SH-SY5Y (cell line): ENCODE results near the gene ATG7.

Experiments
- GATA2 ChIP-seq: IDR thresholded peaks from 2 replicates; pipeline ENCODE4 v1.6.1; 2011; ENCODE audit warnings: mild to moderate bottlenecking, low read depth, low read length
- GATA3 ChIP-seq: IDR thresholded peaks from 2 replicates; pipeline ENCODE4 v1.6.1; 2011; ENCODE audit warnings: low read depth, mild to moderate bottlenecking, low read length, moderate library complexity

Gene ATG7

DNA sequence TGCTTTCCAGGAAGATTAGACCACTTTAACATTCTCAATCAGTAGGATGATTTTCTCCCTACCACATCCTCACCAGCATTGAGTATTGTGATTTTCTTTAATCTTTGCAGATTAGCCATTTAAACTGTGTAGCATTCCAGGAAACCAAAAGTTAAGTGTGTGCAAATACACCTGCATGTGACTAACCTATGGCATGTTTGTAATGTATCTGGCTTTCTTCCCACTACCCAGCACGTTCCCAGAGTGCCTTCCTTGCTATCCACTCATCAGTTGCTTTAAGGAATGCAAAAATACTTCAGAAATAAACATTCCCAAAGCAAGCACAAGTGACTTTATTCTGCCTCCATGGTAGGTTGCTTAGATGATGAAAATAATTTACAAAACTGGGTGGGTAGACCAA, 74.2 kb downstream of the ATG7 start:
- TF ChIP-seq GATA2, result no peak
- TF ChIP-seq GATA3, result no peak

DNA sequence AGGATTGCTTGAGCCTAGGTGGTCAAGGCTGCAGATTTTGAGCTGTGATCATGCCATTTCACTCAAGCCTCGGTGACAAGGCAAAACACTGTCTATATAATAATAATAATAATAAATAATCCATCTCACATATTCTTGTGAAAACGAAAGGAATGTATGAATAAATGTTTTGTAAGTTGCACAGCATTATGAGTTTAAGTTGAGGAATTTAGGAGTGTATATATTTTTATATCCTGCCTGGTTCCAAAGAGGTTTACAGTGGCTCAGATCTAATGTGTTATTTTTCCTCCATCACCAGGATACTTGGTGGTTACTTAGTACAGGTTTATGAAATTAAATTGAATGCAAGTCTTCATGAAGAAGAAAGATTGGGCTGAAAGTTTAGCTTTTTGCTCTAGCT, 77.2 kb downstream of the ATG7 start:
- TF ChIP-seq GATA3 (no peak), GATA2 (no peak)

DNA sequence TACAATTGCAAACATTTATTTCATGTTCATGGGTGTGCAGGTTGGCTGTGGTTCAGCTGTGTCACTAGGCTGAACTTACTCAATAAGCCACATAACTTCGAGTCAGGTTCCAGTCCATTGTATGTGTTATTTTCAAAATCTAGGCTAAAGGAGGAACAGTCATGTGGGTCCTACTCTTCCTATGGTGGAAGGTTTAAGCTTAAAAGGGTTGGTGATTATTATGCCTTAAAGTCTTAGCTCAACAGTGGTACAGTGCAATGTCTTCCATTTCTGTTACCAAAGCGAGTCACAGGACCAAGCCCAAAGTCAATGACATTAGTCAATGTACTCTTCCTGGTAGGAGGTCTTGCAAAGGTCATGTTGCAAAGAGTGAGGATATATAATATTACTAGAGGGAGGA, 78.2 kb downstream of the ATG7 start:
- TF ChIP-seq GATA2, result no peak
- TF ChIP-seq GATA3, result no peak

DNA sequence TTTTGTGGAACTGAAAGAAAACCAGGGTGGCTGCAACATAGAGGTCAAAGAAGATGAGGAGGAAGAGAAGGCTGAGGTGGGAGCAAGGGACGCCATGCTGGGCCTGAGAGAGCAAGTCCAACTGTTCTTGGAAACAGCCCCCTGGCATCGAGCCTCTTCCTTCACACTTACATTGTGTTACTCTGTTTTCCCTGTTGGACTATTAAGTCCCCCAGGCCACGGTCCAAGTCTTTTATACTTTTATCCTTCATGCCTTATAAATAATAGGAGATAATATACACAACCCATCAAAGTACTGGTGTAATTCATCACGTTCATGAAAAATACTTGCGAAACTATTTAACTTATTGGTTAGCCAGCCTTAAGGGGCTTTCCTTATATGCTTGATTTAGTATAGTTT, 79.3 kb downstream of the ATG7 start:
- TF ChIP-seq GATA3, result no peak
- TF ChIP-seq GATA2, result no peak

DNA sequence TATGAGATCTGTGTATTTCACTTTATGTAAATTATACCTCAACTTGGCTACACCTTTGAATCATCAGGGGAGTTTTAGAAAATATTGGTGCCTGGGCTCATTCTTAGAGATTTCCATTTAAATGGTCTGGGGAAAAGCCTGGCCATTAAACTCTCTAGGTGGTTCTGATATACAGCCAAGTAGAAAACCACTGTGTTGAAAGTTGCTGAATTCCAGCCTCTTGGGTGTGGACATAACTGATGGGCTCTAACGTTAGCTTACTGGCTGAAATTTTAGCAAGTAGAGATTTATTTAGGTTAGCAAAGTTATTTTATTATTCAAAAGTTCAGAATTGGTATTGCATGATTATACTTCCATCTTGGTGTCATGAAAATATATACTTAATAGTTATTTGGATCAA, 84.1 kb downstream of the ATG7 start:
- TF ChIP-seq GATA2, result no peak
- TF ChIP-seq GATA3, result no peak

DNA sequence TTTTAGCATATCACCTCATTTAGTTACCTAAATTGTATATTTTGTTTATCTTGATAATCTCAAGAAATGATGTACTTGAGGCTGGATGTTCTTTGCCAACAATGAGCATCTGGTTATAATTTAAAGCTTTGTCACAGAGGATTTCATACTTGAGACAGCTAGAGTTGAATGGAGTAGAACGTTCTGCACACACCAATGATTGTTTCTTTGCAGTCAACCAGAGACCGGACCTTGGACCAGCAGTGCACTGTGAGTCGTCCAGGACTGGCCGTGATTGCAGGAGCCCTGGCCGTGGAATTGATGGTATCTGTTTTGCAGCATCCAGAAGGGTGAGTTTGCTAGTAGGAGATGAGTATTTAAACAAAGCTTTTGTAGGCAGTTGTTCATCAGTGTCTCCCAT, 90.4 kb downstream of the ATG7 start:
- TF ChIP-seq GATA3 (no peak), GATA2 (peak; percentile 61)

DNA sequence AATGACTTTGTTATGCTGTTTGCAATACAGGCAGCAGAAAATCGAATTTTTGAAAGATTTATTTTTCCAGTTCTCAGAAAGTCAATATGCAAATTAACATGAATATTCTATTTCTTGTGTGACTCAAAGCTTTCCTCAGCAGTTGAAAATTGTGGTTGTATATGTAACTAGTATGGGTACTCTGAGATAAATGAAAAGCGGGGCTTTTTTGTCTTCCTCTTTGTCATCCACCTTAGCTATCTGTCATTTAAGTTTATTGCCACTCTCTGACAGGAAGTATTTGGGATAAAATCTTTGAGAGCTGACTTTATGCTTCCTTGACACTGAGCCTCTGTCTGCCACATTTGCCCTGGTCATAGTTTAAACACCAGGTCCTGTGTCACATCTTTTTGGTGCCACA, 91.5 kb downstream of the ATG7 start:
- no peak for TF ChIP-seq GATA2
- TF ChIP-seq GATA3, result no peak

DNA sequence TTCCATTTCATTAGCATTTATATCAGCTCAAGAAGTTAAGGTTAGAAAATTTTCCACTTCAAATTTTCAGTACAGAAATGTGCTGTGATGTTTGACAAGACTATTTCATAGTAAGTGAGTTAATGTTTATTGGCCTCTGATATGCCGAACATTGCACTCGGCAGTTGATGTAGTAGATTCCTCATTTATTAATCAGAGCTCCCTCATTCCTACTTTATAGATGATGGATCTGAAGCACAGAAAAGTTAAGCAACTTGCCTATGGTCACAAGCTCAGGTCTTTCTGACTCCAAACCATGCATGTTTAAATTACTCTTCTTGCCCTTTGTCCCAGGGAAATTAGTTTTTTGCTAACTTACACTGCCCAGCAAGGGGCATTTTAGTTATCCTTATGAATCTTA, 92.0 kb downstream of the ATG7 start:
- no peak for TF ChIP-seq GATA2
- no peak for TF ChIP-seq GATA3

DNA sequence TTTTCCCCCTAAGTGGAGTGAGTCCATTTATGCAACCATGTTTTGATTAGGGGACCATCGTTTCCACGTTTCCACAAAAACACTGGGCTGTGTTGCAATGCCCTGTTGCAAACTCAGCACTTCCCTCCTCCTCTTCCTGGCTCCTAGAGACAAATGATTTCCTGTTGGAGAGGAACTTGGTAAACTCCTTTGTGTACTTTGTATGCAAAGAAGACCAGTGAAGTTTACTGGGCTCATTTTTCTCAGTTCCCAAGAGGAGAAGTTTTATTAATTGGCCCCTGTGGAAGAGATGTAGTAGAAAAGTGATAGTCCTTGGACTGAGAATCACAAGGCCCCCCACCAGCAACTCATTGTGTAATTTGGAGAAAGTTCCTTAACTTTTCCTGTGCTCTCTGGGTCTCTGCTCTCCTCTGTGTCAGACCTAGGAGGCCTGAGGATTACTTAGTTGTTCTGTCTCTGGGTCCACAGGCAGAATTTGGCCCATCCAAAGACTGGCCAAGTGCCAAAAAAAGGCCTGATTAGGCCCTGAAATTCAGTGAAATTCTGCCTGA, 95.0 kb downstream of the ATG7 start:
- TF ChIP-seq GATA2, result no peak
- no peak for TF ChIP-seq GATA3

DNA sequence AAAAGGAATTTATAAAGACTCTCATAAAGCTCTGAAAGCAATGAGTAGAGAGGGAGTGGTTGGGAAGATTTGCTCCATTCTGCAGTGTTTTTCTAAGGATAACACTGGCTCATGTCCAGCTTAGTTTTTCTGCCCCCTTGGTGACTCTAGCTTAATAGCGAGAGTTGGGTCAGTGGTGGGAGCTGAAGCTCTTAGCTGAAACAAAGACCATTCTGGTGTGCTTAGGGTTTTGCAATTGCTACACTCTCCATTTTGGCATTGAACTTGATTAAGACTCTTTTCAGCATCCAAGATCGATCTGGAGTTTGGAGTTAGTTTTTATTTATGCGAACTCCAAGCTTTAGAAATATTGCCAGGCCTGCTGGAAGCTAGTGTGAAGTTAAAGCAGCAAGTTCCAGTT, 98.0 kb downstream of the ATG7 start:
- TF ChIP-seq GATA3, result no peak
- no peak for TF ChIP-seq GATA2

DNA sequence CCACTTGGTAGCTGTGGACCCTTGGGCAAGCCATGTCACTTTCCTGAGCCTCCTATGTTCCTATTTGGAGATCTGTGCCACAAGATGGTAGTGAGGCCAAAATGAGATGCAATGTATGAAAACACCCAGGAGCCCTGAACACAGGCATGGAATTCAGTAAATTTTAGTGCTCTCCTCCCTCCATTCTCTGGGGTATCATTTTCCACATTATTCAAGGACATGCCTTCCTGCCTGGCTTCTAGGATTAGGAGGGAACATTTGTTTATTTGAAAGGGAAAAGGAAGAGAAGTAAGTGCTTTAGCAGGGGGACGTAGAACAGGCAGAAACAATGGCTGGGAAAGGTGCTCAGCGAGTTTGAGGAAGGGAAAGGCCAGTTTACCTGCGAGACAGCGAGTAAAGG, 98.8 kb downstream of the ATG7 start:
- TF ChIP-seq GATA3 (no peak), GATA2 (no peak)

DNA sequence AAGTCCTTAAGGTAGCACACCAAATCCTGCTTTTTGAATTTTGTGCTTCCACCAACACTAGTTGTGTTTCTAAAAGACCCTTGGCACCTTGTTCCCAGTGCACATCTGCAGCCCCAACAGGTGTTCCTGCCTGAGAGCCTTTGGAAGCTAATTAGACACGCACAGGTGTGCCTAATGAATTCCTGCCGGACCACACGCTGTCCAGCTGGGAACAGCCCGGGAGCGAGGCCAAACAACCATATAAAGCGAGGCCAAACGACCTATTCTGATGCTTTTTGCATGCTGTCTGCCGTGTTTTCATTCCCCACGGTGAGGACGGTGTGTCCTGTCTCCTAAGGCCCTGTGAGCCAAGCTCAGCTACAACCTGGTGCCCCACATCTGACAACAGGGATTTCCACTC, 99.5 kb downstream of the ATG7 start:
- TF ChIP-seq GATA2, result no peak
- no peak for TF ChIP-seq GATA3

DNA sequence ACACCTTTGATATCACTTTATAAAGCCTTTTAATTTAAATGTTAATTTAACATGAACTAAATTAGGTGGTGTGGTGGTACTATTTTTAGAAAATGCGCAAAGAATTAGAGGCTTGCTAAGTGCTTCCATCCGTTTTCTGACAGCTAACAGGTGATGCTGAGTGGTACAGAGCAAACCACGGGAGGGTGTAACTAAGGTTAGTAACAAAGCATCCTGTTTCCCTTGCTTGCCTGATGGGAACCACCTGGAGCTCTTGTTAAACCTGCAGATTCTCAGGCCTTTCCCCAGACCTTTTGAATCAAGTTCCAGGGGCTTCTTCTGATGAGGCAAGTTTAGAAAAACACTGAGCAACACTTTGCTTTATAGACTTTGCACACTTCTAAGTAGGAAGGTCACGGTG, 101.0 kb downstream of the ATG7 start:
- TF ChIP-seq GATA3 (no peak), GATA2 (no peak)

DNA sequence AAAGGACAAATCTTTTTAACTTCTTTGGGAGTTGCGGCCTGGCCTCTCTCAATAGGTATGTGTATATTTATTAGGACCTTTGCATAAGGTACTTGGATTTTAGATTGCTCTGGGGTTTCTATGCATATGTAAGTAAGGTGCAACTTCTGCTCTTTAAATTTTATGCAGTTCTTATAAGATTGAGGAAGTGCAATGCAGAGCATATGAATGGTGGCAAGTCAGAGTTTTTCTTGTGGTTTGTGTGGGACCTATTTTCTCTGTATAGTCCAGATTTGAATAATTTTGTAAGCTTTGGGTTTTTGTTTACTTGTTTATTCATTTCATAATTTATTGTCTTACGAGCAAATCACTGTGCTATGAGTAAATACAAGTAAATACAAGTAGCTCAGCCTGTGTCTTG, 101.5 kb downstream of the ATG7 start:
- no peak for TF ChIP-seq GATA2

DNA sequence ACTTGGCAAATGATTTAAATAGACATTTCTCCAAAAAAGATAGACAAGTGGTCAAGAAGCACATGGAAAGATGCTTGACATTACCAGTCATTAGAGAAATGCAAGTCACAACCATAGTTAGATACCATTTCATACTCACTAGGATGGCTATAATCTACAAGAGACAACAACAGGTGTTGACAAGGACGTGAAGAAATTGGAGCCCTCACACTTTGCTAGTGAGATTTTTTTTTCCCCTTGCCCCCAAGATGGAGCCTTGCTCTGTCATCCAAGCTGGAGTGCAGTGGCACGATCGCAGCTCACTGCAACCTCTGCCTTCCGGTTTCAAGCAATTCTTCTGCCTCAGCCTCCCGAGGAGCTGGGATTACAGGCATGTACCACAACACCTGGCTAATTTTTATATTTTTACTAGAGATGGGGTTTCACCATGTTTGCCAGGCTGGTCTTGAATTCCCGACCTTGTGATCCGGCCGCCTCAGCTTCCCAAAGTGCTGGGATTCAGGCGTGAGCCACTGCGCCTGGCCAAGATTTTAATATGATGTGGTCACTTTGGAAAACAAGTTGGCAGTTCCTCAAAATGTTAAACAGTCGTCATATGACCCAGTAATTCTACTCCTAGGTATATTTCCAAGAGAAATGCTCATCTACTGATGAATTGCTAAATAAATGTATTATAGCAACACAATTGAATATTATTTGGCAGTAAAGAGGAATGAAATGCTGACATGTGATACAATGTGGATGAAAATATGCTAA, 103.3 kb downstream of the ATG7 start:
- no peak for TF ChIP-seq GATA2
- no peak for TF ChIP-seq GATA3

DNA sequence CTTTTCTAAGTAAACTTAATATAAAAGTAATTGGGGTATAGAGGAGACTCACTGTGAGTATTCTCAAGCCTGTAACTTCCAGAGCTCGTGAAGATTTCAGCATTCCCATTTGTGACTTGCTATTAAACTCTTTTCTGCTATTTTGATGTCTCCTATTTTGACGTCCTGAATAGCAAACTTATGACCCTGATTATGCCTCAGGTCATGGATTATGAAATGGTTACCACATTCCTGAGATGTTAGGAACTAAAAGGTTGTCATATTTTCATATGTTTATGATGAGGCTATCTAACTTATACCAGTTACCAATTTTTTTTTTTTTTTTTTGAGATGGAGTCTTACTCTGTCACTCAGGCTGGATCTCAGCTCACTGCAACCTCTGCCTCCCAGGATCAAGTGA, 105.5 kb downstream of the ATG7 start:
- TF ChIP-seq GATA3 (no peak), GATA2 (no peak)
